GM12864 (cell line): ENCODE measurements around the gene FNDC1.

Experiments used
- DNase-seq: peaks from one replicate; pipeline ENCODE4 v3.0.0-alpha.2; 2011; ENCODE audit warnings: low read depth
- H3K4me3 ChIP-seq: 2 replicates; pipeline ENCODE4 v1.5.1; 2011; ENCODE audit warnings: mild to moderate bottlenecking, low read depth, low read length, control low read depth
- TF ChIP-seq, protein P1 (sequence below): IDR thresholded peaks from 2 replicates; pipeline ENCODE4 v1.5.1; 2011; ENCODE audit warnings: low read depth, mild to moderate bottlenecking, moderate library complexity, low read length, control low read depth, inconsistent platforms; ENCODE audit errors: missing control alignments

The FNDC1 gene

DNA sequence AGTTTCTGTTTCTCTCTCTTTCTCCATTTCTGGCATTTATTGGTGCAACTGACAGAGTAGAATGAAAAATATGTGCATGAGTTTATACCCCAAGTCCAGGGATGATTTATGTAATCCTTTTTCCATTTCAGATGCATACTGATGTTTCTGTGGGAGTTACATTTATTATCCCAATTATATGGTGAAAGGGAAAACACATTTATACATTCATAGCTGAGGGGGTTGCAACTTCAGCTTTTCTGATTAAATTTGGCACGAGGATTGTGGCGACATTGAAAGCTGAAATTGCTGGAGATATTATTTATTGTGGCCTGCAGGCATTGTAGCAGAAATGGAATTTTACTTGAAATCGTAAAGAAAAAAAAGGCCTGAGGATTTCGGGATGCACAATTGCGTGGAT lies 31.5 kb upstream of the FNDC1 start:
- DNase-seq, result no peak
- TF ChIP-seq, protein P1, sequence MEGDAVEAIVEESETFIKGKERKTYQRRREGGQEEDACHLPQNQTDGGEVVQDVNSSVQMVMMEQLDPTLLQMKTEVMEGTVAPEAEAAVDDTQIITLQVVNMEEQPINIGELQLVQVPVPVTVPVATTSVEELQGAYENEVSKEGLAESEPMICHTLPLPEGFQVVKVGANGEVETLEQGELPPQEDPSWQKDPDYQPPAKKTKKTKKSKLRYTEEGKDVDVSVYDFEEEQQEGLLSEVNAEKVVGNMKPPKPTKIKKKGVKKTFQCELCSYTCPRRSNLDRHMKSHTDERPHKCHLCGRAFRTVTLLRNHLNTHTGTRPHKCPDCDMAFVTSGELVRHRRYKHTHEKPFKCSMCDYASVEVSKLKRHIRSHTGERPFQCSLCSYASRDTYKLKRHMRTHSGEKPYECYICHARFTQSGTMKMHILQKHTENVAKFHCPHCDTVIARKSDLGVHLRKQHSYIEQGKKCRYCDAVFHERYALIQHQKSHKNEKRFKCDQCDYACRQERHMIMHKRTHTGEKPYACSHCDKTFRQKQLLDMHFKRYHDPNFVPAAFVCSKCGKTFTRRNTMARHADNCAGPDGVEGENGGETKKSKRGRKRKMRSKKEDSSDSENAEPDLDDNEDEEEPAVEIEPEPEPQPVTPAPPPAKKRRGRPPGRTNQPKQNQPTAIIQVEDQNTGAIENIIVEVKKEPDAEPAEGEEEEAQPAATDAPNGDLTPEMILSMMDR, result no peak
- no peak overlapping the region for H3K4me3 ChIP-seq

- TF ChIP-seq, protein P1, result no peak
- H3K4me3 ChIP-seq, result no peak overlapping the region
- DNase-seq, result no peak
Observed at GRCh38 chr6:159142531-159142930, 26.7 kb upstream of the FNDC1 start.

DNA sequence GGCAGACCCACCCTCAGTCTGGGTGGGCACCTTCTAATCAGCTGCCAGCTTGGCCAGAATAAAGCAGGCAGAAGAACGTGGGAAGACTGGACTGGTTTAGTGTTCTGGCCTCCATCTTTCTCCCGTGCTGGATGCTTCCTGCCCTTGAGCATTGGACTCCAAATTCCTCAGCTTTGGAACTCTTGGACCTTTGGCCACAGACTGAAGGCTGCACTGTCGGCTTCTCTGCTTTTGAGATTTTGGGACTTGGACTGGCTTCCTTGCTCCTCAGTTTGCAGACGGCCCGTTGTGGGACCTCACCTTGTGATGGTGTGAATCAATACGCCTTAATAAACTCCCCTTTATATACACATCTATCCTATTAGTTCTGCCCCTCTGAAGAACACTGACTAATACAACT lies 20.6 kb upstream of the FNDC1 start:
- DNase-seq, result no peak
- no peak overlapping the region for H3K4me3 ChIP-seq
- TF ChIP-seq, protein P1, result no peak

DNA sequence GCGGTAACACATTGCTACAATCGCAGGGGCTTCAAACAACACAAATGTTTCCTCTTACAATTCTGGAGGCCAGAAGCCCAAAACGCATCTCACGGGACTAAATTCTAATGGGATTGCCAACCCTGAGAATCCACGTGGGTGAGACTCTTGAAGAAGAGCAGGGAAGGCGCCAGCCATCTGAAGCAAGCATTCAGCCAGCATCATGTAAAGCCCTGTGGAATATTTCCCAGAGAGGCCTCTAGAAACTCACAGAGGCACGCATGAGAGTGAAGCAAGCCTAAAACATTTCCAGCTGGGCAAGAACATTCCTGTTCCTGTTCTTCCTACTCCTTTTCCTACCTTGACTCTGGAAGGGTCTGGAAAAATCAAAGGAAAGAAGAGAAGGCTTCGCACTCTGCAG lies 19.6 kb upstream of the FNDC1 start:
- TF ChIP-seq, protein P1, result no peak
- no peak overlapping the region for H3K4me3 ChIP-seq
- no peak for DNase-seq

DNA sequence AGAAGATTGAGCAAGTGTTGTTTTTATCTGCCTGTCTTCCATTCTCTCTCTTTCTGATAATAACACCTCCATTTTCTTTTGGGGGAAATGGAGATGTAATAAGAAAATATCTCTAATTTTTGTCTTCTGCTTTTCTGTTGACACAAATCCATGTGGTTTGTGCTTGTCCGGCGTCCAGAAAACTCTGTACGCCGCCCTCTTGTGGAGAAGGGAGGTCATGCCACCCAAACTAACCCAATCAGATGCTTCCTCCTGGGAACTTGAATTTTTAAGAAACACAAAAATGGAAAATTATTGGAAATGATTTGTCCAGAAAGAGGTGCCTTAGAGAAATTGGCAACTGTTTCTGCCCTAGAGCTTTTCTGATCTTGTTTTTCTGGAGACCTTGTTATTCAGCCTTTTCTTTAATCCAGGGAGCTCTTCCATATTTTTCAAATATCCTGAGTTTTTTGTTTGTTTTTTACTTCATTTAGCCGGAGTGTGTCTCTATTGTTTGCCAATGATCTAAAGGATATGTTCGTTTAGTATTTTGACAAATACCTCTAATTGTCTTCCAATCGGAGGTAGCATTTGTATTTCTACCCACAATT lies 17.8 kb upstream of the FNDC1 start:
- DNase-seq, result peak; percentile 10
- H3K4me3 ChIP-seq, result no peak overlapping the region
- TF ChIP-seq, protein P1, result peak; percentile 81

GRCh38 chr6:159152041-159152440 lies 17.2 kb upstream of the FNDC1 start:
- TF ChIP-seq, protein P1, result no peak
- H3K4me3 ChIP-seq, result no peak overlapping the region
- DNase-seq, result no peak

DNA sequence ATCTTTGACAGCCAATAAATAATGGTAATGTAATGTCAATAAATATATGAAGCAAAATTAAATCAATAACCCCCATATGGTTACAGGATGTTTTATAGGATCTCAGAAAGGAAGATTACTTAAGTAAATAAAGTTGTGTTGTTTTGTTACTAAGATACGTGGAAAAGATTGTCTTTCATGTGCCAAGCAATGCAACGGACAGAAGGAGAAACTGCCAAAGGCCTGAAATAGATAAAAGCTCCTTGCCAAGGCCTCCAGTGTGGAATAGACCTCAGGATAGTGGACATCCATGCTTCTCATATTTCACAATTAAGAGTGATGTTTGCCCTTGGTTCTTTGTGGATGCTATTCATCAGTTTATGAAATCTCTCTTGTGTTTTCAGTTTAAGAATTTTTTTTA lies 16.4 kb upstream of the FNDC1 start:
- TF ChIP-seq, protein P1, result no peak
- no peak for DNase-seq

More for the DNA sequence above, 16.4 kb upstream of the FNDC1 start:
- H3K4me3 ChIP-seq, result no peak overlapping the region
